WI38 (cell line): Measurements from ENCODE around the gene HSP90B1.

Source experiments
- H3K4me3 ChIP-seq: 2 replicates; pipeline ENCODE4 v1.5.1; 2011; ENCODE audit warnings: low read depth, mild to moderate bottlenecking, control low read depth, low read length
- CTCF ChIP-seq: IDR thresholded peaks from 2 replicates; pipeline ENCODE4 v1.5.1; 2012; ENCODE audit warnings: low read depth, mild to moderate bottlenecking, control low read depth, low read length

HSP90B1 gene

GRCh38 chr12:103969391-103969790 is 39.2 kb downstream of the HSP90B1 start:
- H3K4me3 ChIP-seq = no peak overlapping the region
- TF ChIP-seq CTCF = no peak

DNA sequence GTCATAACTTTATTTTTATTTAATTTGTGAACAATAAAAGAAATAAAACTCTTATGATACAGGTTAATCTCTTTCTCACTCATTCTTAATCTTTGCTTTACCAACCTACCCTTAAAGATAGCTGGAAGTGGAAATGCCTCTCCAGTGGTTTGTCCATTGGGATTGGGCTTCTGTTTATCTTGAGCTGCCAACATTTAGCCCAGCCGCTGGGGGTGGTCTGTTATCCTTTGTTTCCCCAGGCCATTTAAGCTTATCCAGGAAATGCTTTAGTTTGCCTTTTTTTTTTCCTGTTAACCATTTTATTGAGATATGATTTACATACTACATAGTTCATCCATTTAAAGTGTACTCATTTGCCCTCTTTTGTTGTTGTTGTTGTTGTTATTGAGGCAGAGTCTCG is 43.7 kb downstream of the HSP90B1 start:
- no peak overlapping the region for H3K4me3 ChIP-seq
- TF ChIP-seq CTCF = no peak

DNA sequence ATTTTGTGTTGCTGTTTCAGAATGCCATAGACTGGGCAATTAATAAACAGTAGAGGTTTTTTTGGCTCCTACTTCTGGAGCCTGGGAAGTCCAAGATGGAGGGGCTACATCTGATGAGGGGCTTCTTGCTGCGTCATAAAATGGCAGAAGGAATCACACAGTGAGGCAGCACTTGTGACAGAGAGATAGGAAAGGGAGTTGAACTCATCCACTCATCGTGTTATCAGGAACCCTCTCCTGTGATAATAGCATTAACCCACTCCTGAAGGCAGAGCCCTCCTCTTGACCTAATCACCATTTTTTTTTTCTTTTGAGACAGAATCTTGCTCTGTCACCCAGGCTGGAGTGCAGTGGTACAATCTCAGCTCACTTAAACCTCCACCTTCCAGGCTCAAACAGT is 45.2 kb downstream of the HSP90B1 start:
- no peak for TF ChIP-seq CTCF

GRCh38 chr12:103978384-103978982 is 48.3 kb downstream of the HSP90B1 start:
- H3K4me3 ChIP-seq = no peak overlapping the region
- TF ChIP-seq CTCF = no peak

More for the DNA sequence above, 45.2 kb downstream of the HSP90B1 start:
- H3K4me3 ChIP-seq = no peak overlapping the region

- TF ChIP-seq CTCF = no peak
- H3K4me3 ChIP-seq = no peak overlapping the region
Measured at GRCh38 chr12:103986829-103987228, 56.6 kb downstream of the HSP90B1 start.

GRCh38 chr12:103994235-103994634 is 64.0 kb downstream of the HSP90B1 start:
- no peak overlapping the region for H3K4me3 ChIP-seq
- TF ChIP-seq CTCF = no peak

GRCh38 chr12:103996595-103996994 is 66.4 kb downstream of the HSP90B1 start:
- no peak for TF ChIP-seq CTCF
- no peak overlapping the region for H3K4me3 ChIP-seq
